Psoas muscle (tissue), 8 donors: ENCODE measurements around the gene BCL6. TPM values are rescaled to one million over a fixed set of nuclear protein-coding genes. Genes with fewer than 3 reads are reported as not detected.
A peak's percentile ranks its signal among the peaks of the same experiment; 100 is the strongest.

ENCODE experiments used
- ATAC-seq, 4 donors: fragments of 200-7000 bp; cut with Tn5 transposase; one replicate each; pipeline ENCODE4 v1.9.1; 2020; ENCODE audit warnings: moderate library complexity in 3 of 4, mild to moderate bottlenecking in 2 of 4
- DNase-seq, 2 donors: peaks; one replicate each; pipeline ENCODE4 v3.0.0-alpha.2; 2020
- H3K27ac ChIP-seq: fragments of 200-600 bp; one replicate; pipeline ENCODE4 v1.8.0; 2022
- H3K27me3 ChIP-seq, 3 donors: fragments of 200-600 bp in 1 of 3; one replicate each; pipeline versions ENCODE4 v1.6.1 to v1.8.0; 2013 to 2022; ENCODE audit warnings: low read length in 2 of 3, mild to moderate bottlenecking in 2 of 3, moderate library complexity in 1 of 3; ENCODE audit not compliant: insufficient read depth in 3 of 3
- H3K36me3 ChIP-seq, 2 donors: fragments of 200-600 bp in 1 of 2; one replicate each; pipeline versions ENCODE4 v1.6.1 to v1.8.0; 2013 to 2022; ENCODE audit warnings: low read depth in 1 of 2, mild to moderate bottlenecking in 1 of 2, moderate library complexity in 1 of 2; ENCODE audit not compliant: insufficient read depth in 1 of 2
- H3K4me1 ChIP-seq: fragments of 200-600 bp; one replicate; pipeline ENCODE4 v1.8.0; 2022
- H3K4me3 ChIP-seq: fragments of 200-600 bp; one replicate; pipeline ENCODE4 v1.8.0; 2022; ENCODE audit warnings: mild to moderate bottlenecking
- H3K9me3 ChIP-seq: fragments of 200-600 bp; one replicate; pipeline ENCODE4 v1.8.0; 2022
- CTCF ChIP-seq: fragments of 200-600 bp; IDR thresholded peaks from one replicate; pipeline ENCODE4 v1.8.0; 2022; ENCODE audit warnings: antibody characterized with exemption
- WGBS, 3 donors: extraction: QIAGEN DNeasy Blood & Tissue Kit; methylation state at CpG; one replicate each; pipeline versions ENCODE4 v1.1.6 to v1.1.7; 2013; 5-methylcytosine and 5-hydroxymethylcytosine counted together
- intact Hi-C, 2 donors: fragments of 100-400 bp; cut with DNase I; formaldehyde crosslinking; loops; one replicate each; pipeline versions ENCODE4 v1.11.0 to v1.14.2; 2022
- polyA plus RNA-seq, 3 donors: library from polyadenylated mRNA; stranded (reverse); fragments of 200-250 nt; gene quantifications; one replicate each; pipeline ENCODE4 v1.2.3, GENCODE V29; 2013
- total RNA-seq, 4 donors: library from RNA; stranded (reverse); fragmentation: NEBNext Ultra II Directional in 2 of 4; extraction: Animal tissue kit (Norgen Biotek cat#: 25700) in 2 of 4; gene quantifications; one replicate each; pipeline versions ENCODE4 v1.2.1 to v1.2.4, GENCODE V29; 2021 to 2023
- donor health status: healthy with polysubstance abuse.
- donor health status: DM: no; HTN: no; CAD: no; lungs with moderate emphysema.
- donor health status: Bipolar disorder and iron deficiency.
- donor health status: healthy.
- donor health status: DM: yes; HTN: yes; CAD: no.
- donor health status: DM: no; HTN: no; CAD: no.
- donor health status: DM: no; HTN: no; CAD: no.
- donor health status: DM: yes; HTN: yes; CAD: no.

The BCL6 gene
- total and polyA plus RNA-seq, 7 donors, result 43.2 to 524 (median 265) TPM

- WGBS, 3 donors, result 0 to 7% (median 2%) methylated on average over 2 of the region's 2 CpGs
- peak; percentile 92 to 95 for DNase-seq
- H3K9me3 ChIP-seq, result no peaks in the 10 kb centered on the region
- intact Hi-C loops, result loop anchor here (2.0 to 10.0 kb wide), 4 partner anchors 169 to 837 kb away; no protein-coding TSS in a partner anchor
- peak; percentile 90 for TF ChIP-seq CTCF
- peak overlapping the region; percentile 100 for H3K27ac ChIP-seq
- H3K4me1 ChIP-seq, result peaks cover 33% of the 10 kb centered on the region
- H3K4me3 ChIP-seq, result peak overlapping the region; percentile 93
- ATAC-seq, result peak; percentile 39 to 57 (median 50)
- H3K36me3 ChIP-seq, result no peaks in the 10 kb centered on the region
- no peaks in the 10 kb centered on the region for H3K27me3 ChIP-seq
Measured at GRCh38 chr3:187748050-187748481, 2.8 kb upstream of the BCL6 start.

GRCh38 chr3:187747506-187747905, 2.2 kb upstream of the BCL6 start:
- no peaks in the 10 kb centered on the region for H3K9me3 ChIP-seq
- DNase-seq, result no peak
- peak overlapping the region; percentile 93 for H3K4me3 ChIP-seq
- ATAC-seq, result no peak
- peak overlapping the region; percentile 100 for H3K27ac ChIP-seq
- no peaks in the 10 kb centered on the region for H3K36me3 ChIP-seq
- no peak for TF ChIP-seq CTCF
- intact Hi-C loops, result loop anchor here (5.0 to 10.0 kb wide), 3 partner anchors 170 to 837 kb away; no protein-coding TSS in a partner anchor
- H3K4me1 ChIP-seq, result peaks cover 33% of the 10 kb centered on the region
- WGBS, 3 donors, result 15 to 31% (median 27%) methylated on average over 5 of the region's 5 CpGs
- no peaks in the 10 kb centered on the region for H3K27me3 ChIP-seq

GRCh38 chr3:187746442-187747281, 1.4 kb upstream of the BCL6 start:
- intact Hi-C loops, result loop anchor here (5.0 to 10.0 kb wide), 3 partner anchors 171 to 838 kb away; no protein-coding TSS in a partner anchor
- TF ChIP-seq CTCF, result no peak
- DNase-seq, result no peak
- Histone ChIP-seq H3K36me3 (no peaks in the 10 kb centered on the region), H3K27me3 (no peaks in the 10 kb centered on the region), H3K27ac (peak overlapping the region; percentile 100), H3K9me3 (no peaks in the 10 kb centered on the region), H3K4me3 (peak overlapping the region; percentile 93), H3K4me1 (peaks cover 33% of the 10 kb centered on the region)
- ATAC-seq, result peak in 1 of 4 donors; percentile 19
- WGBS, 3 donors, result 12 to 17% (median 14%) methylated on average over 10 of the region's 10 CpGs

- DNase-seq, result no peak
- H3K4me3 ChIP-seq, result peak overlapping the region; percentile 93
- H3K27ac ChIP-seq, result peak overlapping the region; percentile 100
- no peaks in the 10 kb centered on the region for H3K27me3 ChIP-seq
- ATAC-seq, result no peak
- WGBS, 3 donors, result 1 to 6% (median 2%) methylated on average over 6 of the region's 6 CpGs
- intact Hi-C loops, result loop anchor here (5.0 to 10.0 kb wide), 3 partner anchors 171 to 839 kb away; no protein-coding TSS in a partner anchor
- no peak for TF ChIP-seq CTCF
- peaks cover 29% of the 10 kb centered on the region for H3K4me1 ChIP-seq
- no peaks in the 10 kb centered on the region for H3K36me3 ChIP-seq
- no peaks in the 10 kb centered on the region for H3K9me3 ChIP-seq
Measured at GRCh38 chr3:187746059-187746441, 782 bp upstream of the BCL6 start.
